ENCODE measurements around the gene BSCL2. TPM values are rescaled to one million over a fixed set of nuclear protein-coding genes. Genes with fewer than 3 reads are reported as not detected.

Gene BSCL2
- total and polyA plus RNA-seq, 2 of the 13 experiments (the other 11 are each of a cell fraction or from before 2014, with no cell fraction given), result 19.5 to 21.1 TPM

- TF ChIP-seq ATF7 (IDR thresholded peaks at IDR 0.05), result no peak
- TF ChIP-seq ATF7 (CRISPR knock-in tag; IDR thresholded peaks at IDR 0.05), result no peak
- no peak for TF ChIP-seq RBM39 (IDR thresholded peaks at IDR 0.05; ENCODE audit: low read depth, low read length, poor library complexity, severe bottlenecking)
- TF ChIP-seq ONECUT2 (CRISPR knock-in tag; IDR thresholded peaks at IDR 0.05), result peak; percentile 42; the same call in 1 of the 2 replicates
- TF ChIP-seq KDM5A (IDR thresholded peaks at IDR 0.05; ENCODE audit: borderline replicate concordance, low read length), result peak; percentile 93
- TF ChIP-seq HNF1A (IDR thresholded peaks at IDR 0.05; ENCODE audit: low read depth), result no peak
- TF ChIP-seq HNF1A (CRISPR knock-in tag; IDR thresholded peaks at IDR 0.05; ENCODE audit: borderline replicate concordance), result no peak
- TF ChIP-seq KDM4B (CRISPR knock-in tag; IDR thresholded peaks at IDR 0.05), result no peak
- 0 out of 2 replicates have a peak, but pooled peaks have one; percentile 48 for TF ChIP-seq MXD1 (CRISPR knock-in tag; IDR thresholded peaks at IDR 0.05)
- TF ChIP-seq ZNF383 (CRISPR knock-in tag; IDR thresholded peaks at IDR 0.05; ENCODE audit: borderline replicate concordance), result no peak
- TF ChIP-seq ZNF512 (CRISPR knock-in tag; IDR thresholded peaks at IDR 0.05), result no peak
- TF ChIP-seq ZNF20 (CRISPR knock-in tag; IDR thresholded peaks at IDR 0.05), result no peak
- TF ChIP-seq MYC (CRISPR knock-in tag; IDR thresholded peaks at IDR 0.05; ENCODE audit: borderline replicate concordance), result peak; percentile 26; the same call in 1 of the 2 replicates
- TF ChIP-seq ARNT2 (CRISPR knock-in tag; IDR thresholded peaks at IDR 0.05; ENCODE audit: low read depth), result peak; percentile 64; the same call in 1 of the 2 replicates
- no peak for TF ChIP-seq EZH2 (conservative IDR thresholded peaks at IDR 0.05; ENCODE audit: low read depth, low read length)
- TF ChIP-seq CCDC6 (CRISPR knock-in tag; IDR thresholded peaks at IDR 0.05), result no peak; the same call in none of the 2 replicates
- no peak for TF ChIP-seq ZNF747 (CRISPR knock-in tag; IDR thresholded peaks at IDR 0.05; ENCODE audit: borderline replicate concordance)
- TF ChIP-seq ZNF576 (CRISPR knock-in tag; IDR thresholded peaks at IDR 0.05), result no peak
- TF ChIP-seq ZNF343 (CRISPR knock-in tag; IDR thresholded peaks at IDR 0.05), result no peak
- peak; percentile 50; the same call in 1 of the 2 replicates for TF ChIP-seq NFKB2 (CRISPR knock-in tag; IDR thresholded peaks at IDR 0.05; ENCODE audit: borderline replicate concordance)
- TF ChIP-seq SIX4 (CRISPR knock-in tag; IDR thresholded peaks at IDR 0.05), result no peak
- no peak for TF ChIP-seq HMGA1 (CRISPR knock-in tag; conservative IDR thresholded peaks at IDR 0.05)
- TF ChIP-seq POLR2A (IDR thresholded peaks at IDR 0.05; ENCODE audit: insufficient read depth in 1 of 2, low read depth in 2 of 2, low read length in 2 of 2), result peak; percentile 63 to 64
- no peak for TF ChIP-seq REPIN1 (CRISPR knock-in tag; IDR thresholded peaks at IDR 0.05; ENCODE audit: borderline replicate concordance, low read depth)
- peak; percentile 80 for TF ChIP-seq POLR2G (IDR thresholded peaks at IDR 0.05; ENCODE audit: low read depth, low read length)
Observed at GRCh38 chr11:62728171-62728988, 21.2 kb upstream of the BSCL2 start, which contains the start of gene TTC9C (continued).

Measured in HepG2 (cell line).